SK-N-SH treated with all-trans-retinoic acid at 6 μM for 48 hours (cell line): ENCODE measurements around the gene ARMH1.

Experiments used
- BACH2 ChIP-seq: fragments of 250-450 bp; sonication (Bioruptor Pico); IDR thresholded peaks from 2 replicates; pipeline ENCODE4 v1.9.0; 2021; ENCODE audit warnings: mild to moderate bottlenecking, borderline replicate concordance
- OSR1 ChIP-seq: fragments of 250-450 bp; sonication (Bioruptor Pico); IDR thresholded peaks from 2 replicates; pipeline ENCODE4 v1.8.0; 2022; ENCODE audit warnings: moderate library complexity, mild to moderate bottlenecking, inconsistent platforms
- RARB ChIP-seq: fragments of 250-450 bp; sonication (Bioruptor Pico); IDR thresholded peaks from 2 replicates; pipeline ENCODE4 v1.8.0; 2021; ENCODE audit warnings: mild to moderate bottlenecking, moderate library complexity
- TOX ChIP-seq: fragments of 250-450 bp; sonication (Bioruptor Pico); IDR thresholded peaks from 2 replicates; pipeline ENCODE4 v1.8.0; 2021; ENCODE audit warnings: mild to moderate bottlenecking, moderate library complexity, borderline replicate concordance

GRCh38 chr1:44673675-44674112 lies 820 bp upstream of the ARMH1 start:
- TF ChIP-seq TOX (CRISPR knock-in tag) (no peak), RARB (CRISPR knock-in tag) (no peak), OSR1 (CRISPR knock-in tag) (no peak), BACH2 (CRISPR knock-in tag) (no peak)
